Keratinocyte (primary cell): ENCODE results near the gene FAM163A. TPM values are rescaled to one million over a fixed set of nuclear protein-coding genes. Genes with fewer than 3 reads are reported as not detected.

Experiments
- DNase-seq: peaks from one replicate; pipeline ENCODE4 v3.0.0-alpha.2; 2011; ENCODE audit warnings: low read depth, missing footprints, low spot score
- FAIRE-seq: peaks from 2 replicates; lab custom pipeline; 2011; peaks lifted over from hg19 to GRCh38; lab: Jason Lieb, UNC
- H2AFZ ChIP-seq: 2 replicates; pipeline ENCODE4 v1.6.0; 2012; ENCODE audit warnings: low read length, control low read depth, inconsistent platforms; ENCODE audit not compliant: control insufficient read depth
- H3K27ac ChIP-seq: 2 replicates; pipeline ENCODE4 v1.5.1; 2011; ENCODE audit warnings: low read length; ENCODE audit not compliant: control insufficient read depth, insufficient read depth
- H3K27me3 ChIP-seq: 3 replicates; pipeline ENCODE4 v1.6.0; 2011; ENCODE audit warnings: low read length; ENCODE audit not compliant: control insufficient read depth, insufficient read depth; ENCODE audit errors: extremely low read depth
- H3K36me3 ChIP-seq, 2 experiments: 2 replicates in 1 of 2; 3 replicates in 1 of 2; pipeline ENCODE4 v1.5.1; 2011; ENCODE audit warnings: low read length in 2 of 2, mild to moderate bottlenecking in 1 of 2; ENCODE audit not compliant: control insufficient read depth in 2 of 2, insufficient read depth in 2 of 2; ENCODE audit errors: extremely low read depth in 1 of 2
- H3K4me1 ChIP-seq: 3 replicates; pipeline ENCODE4 v1.5.1; 2011; ENCODE audit warnings: low read length; ENCODE audit not compliant: control insufficient read depth, insufficient read depth; ENCODE audit errors: extremely low read depth
- H3K4me2 ChIP-seq: 3 replicates; pipeline ENCODE4 v1.6.0; 2011; ENCODE audit warnings: low read depth, low read length; ENCODE audit not compliant: control insufficient read depth, insufficient read depth; ENCODE audit errors: extremely low read depth
- H3K4me3 ChIP-seq, 3 experiments: fragments of 200-600 bp in 1 of 3; sonication (generic) in 1 of 3; 2 replicates in 2 of 3; 3 replicates in 1 of 3; pipeline ENCODE4 v1.5.1; 2011 to 2016; ENCODE audit warnings: low read length in 3 of 3, mild to moderate bottlenecking in 3 of 3, control low read depth in 2 of 3, inconsistent platforms in 1 of 3, low read depth in 1 of 3, mixed read lengths in 1 of 3, mixed run types in 1 of 3, moderate library complexity in 1 of 3; ENCODE audit not compliant: control insufficient read depth in 2 of 3, insufficient read depth in 2 of 3; ENCODE audit errors: extremely low read depth in 1 of 3
- H3K79me2 ChIP-seq: 2 replicates; pipeline ENCODE4 v1.6.0; 2012; ENCODE audit warnings: low read length; ENCODE audit not compliant: control insufficient read depth, insufficient read depth
- H3K9ac ChIP-seq: 3 replicates; pipeline ENCODE4 v1.6.0; 2011; ENCODE audit warnings: low read length; ENCODE audit not compliant: control insufficient read depth, insufficient read depth; ENCODE audit errors: extremely low read depth
- H3K9me1 ChIP-seq: 3 replicates; pipeline ENCODE4 v1.6.0; 2011; ENCODE audit warnings: low read length; ENCODE audit not compliant: control insufficient read depth, insufficient read depth; ENCODE audit errors: extremely low read depth
- H3K9me3 ChIP-seq: 2 replicates; pipeline ENCODE4 v1.5.1; 2012; ENCODE audit warnings: low read depth, low read length; ENCODE audit not compliant: control insufficient read depth
- H4K20me1 ChIP-seq: 3 replicates; pipeline ENCODE4 v1.6.0; 2011; ENCODE audit warnings: low read length; ENCODE audit not compliant: control insufficient read depth, insufficient read depth; ENCODE audit errors: extremely low read depth
- CTCF ChIP-seq, 3 experiments: IDR thresholded peaks in 1 of 3; conservative IDR thresholded peaks in 1 of 3; optimal IDR thresholded peaks in 1 of 3; 2 replicates in 2 of 3; 3 replicates in 1 of 3; pipeline versions ENCODE3 to v1.5.1; 2011; ENCODE audit warnings: low read length in 3 of 3, mild to moderate bottlenecking in 3 of 3, moderate library complexity in 2 of 3, control low read depth in 1 of 3, inconsistent platforms in 1 of 3; ENCODE audit not compliant: insufficient read depth in 2 of 3; ENCODE audit errors: extremely low read depth in 1 of 3
- EZH2 ChIP-seq: IDR thresholded peaks from one replicate; pipeline ENCODE4 v1.6.1; 2012; ENCODE audit warnings: inconsistent platforms, mild to moderate bottlenecking, low read length, moderate library complexity
- dilution Hi-C: fragments of 300-500 bp; cut with MboI; formaldehyde crosslinking; loops from one replicate; pipeline ENCODE4 v1.7.0; 2020; ENCODE audit warnings: low sequenced_read_pairs; ENCODE audit not compliant: extremely low pct_ligation_motif_present
- polyA plus RNA-seq, 5 experiments: library from polyadenylated mRNA; depleted of rRNA in 3 of 5; stranded (reverse) in 3 of 5; stranded (forward) in 1 of 5; unstranded in 1 of 5; fragments of >200 nt; gene quantifications; 1 replicate in 1 of 5; 2 replicates in 3 of 5; 3 replicates in 1 of 5; pipeline versions ENCODE4 v1.2.1 to v1.2.3, GENCODE V29; 2011 to 2012; ENCODE audit warnings: missing spikeins in 2 of 5, low read depth in 1 of 5, low replicate concordance in 1 of 5

Gene FAM163A
- polyA plus RNA-seq, 1 donor (not counting 4 experiments of a cell fraction or from before 2014, with no cell fraction given), result not detected

- TF ChIP-seq CTCF (optimal IDR thresholded peaks at IDR 0.05 in 1 of 3, IDR thresholded peaks at IDR 0.05 in 1 of 3, conservative IDR thresholded peaks at IDR 0.05 in 1 of 3; ENCODE audit: extremely low read depth in 1 of 3, insufficient read depth in 2 of 3, low read length in 3 of 3) (no peak), EZH2 (no peak)
- Histone ChIP-seq H3K27me3 (no peaks in the 10 kb centered on the region), H3K9me3 (no peaks in the 10 kb centered on the region), H3K79me2 (no peaks in the 10 kb centered on the region), H3K4me1 (no peaks in the 10 kb centered on the region), H3K4me3 (no peak overlapping the region), H3K27ac (no peak overlapping the region), H3K4me2 (no peak overlapping the region), H3K9ac (no peak overlapping the region), H4K20me1 (no peaks in the 10 kb centered on the region), H3K36me3 (no peaks in the 10 kb centered on the region), H3K9me1 (no peaks in the 10 kb centered on the region), H2AFZ (no peak overlapping the region)
- dilution Hi-C loops, result loop anchor here (25.0 kb wide), 1 partner anchor 109 kb away; no protein-coding TSS in a partner anchor
- no peak for DNase-seq
- no peak for FAIRE-seq
Observed at GRCh38 chr1:179702946-179703539, 40.0 kb upstream of the FAM163A start.

GRCh38 chr1:179706339-179706941 is 36.7 kb upstream of the FAM163A start:
- H3K4me2 ChIP-seq, result no peak overlapping the region
- H3K4me3 ChIP-seq, result no peak overlapping the region
- H3K27ac ChIP-seq, result no peak overlapping the region
- H2AFZ ChIP-seq, result no peak overlapping the region
- peak; percentile 9 for DNase-seq
- no peak for TF ChIP-seq EZH2
- peak; percentile 64 to 69 (median 68) for TF ChIP-seq CTCF (optimal IDR thresholded peaks at IDR 0.05 in 1 of 3, IDR thresholded peaks at IDR 0.05 in 1 of 3, conservative IDR thresholded peaks at IDR 0.05 in 1 of 3; ENCODE audit: extremely low read depth in 1 of 3, insufficient read depth in 2 of 3, low read length in 3 of 3)
- H3K9ac ChIP-seq, result no peak overlapping the region
- FAIRE-seq, result peak; percentile 81
- dilution Hi-C loops, result loop anchor here (25.0 kb wide), 1 partner anchor 106 kb away; no protein-coding TSS in a partner anchor
- H3K9me1 ChIP-seq, result no peaks in the 10 kb centered on the region
- no peaks in the 10 kb centered on the region for H3K4me1 ChIP-seq
- H3K36me3 ChIP-seq, result no peaks in the 10 kb centered on the region
- H3K27me3 ChIP-seq, result no peaks in the 10 kb centered on the region
- no peaks in the 10 kb centered on the region for H3K9me3 ChIP-seq
- H4K20me1 ChIP-seq, result peaks cover 2% of the 10 kb centered on the region
- H3K79me2 ChIP-seq, result no peaks in the 10 kb centered on the region
